HepG2 (cell line): ENCODE results near the gene ZNF22. TPM values are rescaled to one million over a fixed set of nuclear protein-coding genes. Genes with fewer than 3 reads are reported as not detected.

Experiments used
- ASH2L ChIP-seq: fragments of 300-600, 200-600 bp; sonication (generic); IDR thresholded peaks from 2 replicates; pipeline ENCODE4 v1.7.0; 2017; ENCODE audit warnings: low read depth, mild to moderate bottlenecking, moderate library complexity, mixed read lengths, low read length; ENCODE audit not compliant: insufficient read length
- BHLHE40 ChIP-seq: IDR thresholded peaks from 2 replicates; pipeline ENCODE4 v1.6.1; 2011; ENCODE audit warnings: low read length, improper control_type of control experiment
- CENPBD1 ChIP-seq: sonication (generic); formaldehyde crosslinking; IDR thresholded peaks from 2 replicates; pipeline ENCODE4 v1.8.0; 2022; ENCODE audit warnings: missing genetic modification reagents, low read depth, mild to moderate bottlenecking, borderline replicate concordance
- DBP ChIP-seq: sonication (generic); formaldehyde crosslinking; IDR thresholded peaks from 2 replicates; pipeline ENCODE4 v1.4.0; 2020; ENCODE audit warnings: missing genetic modification reagents; ENCODE audit errors: not compliant biosample characterization
- GATAD1 ChIP-seq: IDR thresholded peaks from 2 replicates; pipeline ENCODE4 v1.6.1; 2016; ENCODE audit warnings: missing genetic modification reagents, missing compliant biosample characterization
- GLI4 ChIP-seq: sonication (generic); formaldehyde crosslinking; IDR thresholded peaks from 2 replicates; pipeline ENCODE4 v1.5.1; 2020; ENCODE audit warnings: missing genetic modification reagents, mild to moderate bottlenecking, moderate library complexity, borderline replicate concordance
- GMEB2 ChIP-seq: IDR thresholded peaks from 2 replicates; pipeline ENCODE4 v1.6.1; 2016; ENCODE audit warnings: missing biosample characterization, missing genetic modification reagents, low read depth
- GRHL1 ChIP-seq: sonication (generic); formaldehyde crosslinking; conservative IDR thresholded peaks from 2 replicates; pipeline ENCODE4 v1.8.0; 2022; ENCODE audit warnings: missing genetic modification reagents
- KDM5A ChIP-seq: fragments of 200-600 bp; sonication (generic); IDR thresholded peaks from 2 replicates; pipeline ENCODE4 v1.7.0; 2018; ENCODE audit warnings: antibody characterized with exemption, mild to moderate bottlenecking, low read length, borderline replicate concordance
- KLF15 ChIP-seq: sonication (generic); formaldehyde crosslinking; IDR thresholded peaks from 2 replicates; pipeline ENCODE4 v1.8.1; 2023; ENCODE audit warnings: borderline replicate concordance, mild to moderate bottlenecking, inconsistent platforms, missing genetic modification reagents, mixed read lengths
- KMT2B ChIP-seq: IDR thresholded peaks from 2 replicates; pipeline ENCODE4 v1.6.1; 2016; ENCODE audit warnings: missing genetic modification reagents, missing compliant biosample characterization
- PBX2 ChIP-seq: IDR thresholded peaks from 2 replicates; pipeline ENCODE4 v1.6.1; 2016; ENCODE audit warnings: control low read depth
- RBAK ChIP-seq: sonication (generic); formaldehyde crosslinking; IDR thresholded peaks from 2 replicates; pipeline ENCODE4 v1.5.1; 2020; ENCODE audit warnings: mild to moderate bottlenecking, missing genetic modification reagents
- UBTF ChIP-seq: sonication (generic); formaldehyde crosslinking; IDR thresholded peaks from 2 replicates; pipeline ENCODE4 v1.4.0; 2020; ENCODE audit warnings: mild to moderate bottlenecking, missing genetic modification reagents
- XBP1 ChIP-seq: sonication (generic); formaldehyde crosslinking; IDR thresholded peaks from 2 replicates; pipeline ENCODE4 v1.5.0; 2020; ENCODE audit warnings: missing genetic modification reagents
- ZBTB42 ChIP-seq: sonication (generic); formaldehyde crosslinking; IDR thresholded peaks from 2 replicates; pipeline ENCODE4 v1.5.0; 2020; ENCODE audit warnings: mild to moderate bottlenecking, missing genetic modification reagents
- ZNF136 ChIP-seq: sonication (generic); formaldehyde crosslinking; IDR thresholded peaks from 2 replicates; pipeline ENCODE4 v1.8.1; 2022; ENCODE audit warnings: low read depth, mild to moderate bottlenecking, moderate library complexity, missing genetic modification reagents
- ZNF138 ChIP-seq: sonication (generic); formaldehyde crosslinking; IDR thresholded peaks from 2 replicates; pipeline ENCODE4 v1.5.0; 2020; ENCODE audit warnings: mild to moderate bottlenecking, low read depth, missing genetic modification reagents
- ZNF562 ChIP-seq: sonication (generic); formaldehyde crosslinking; IDR thresholded peaks from 2 replicates; pipeline ENCODE4 v1.8.0; 2022; ENCODE audit warnings: missing genetic modification reagents, borderline replicate concordance
- ZNF598 ChIP-seq: sonication (generic); formaldehyde crosslinking; IDR thresholded peaks from 2 replicates; pipeline ENCODE4 v1.5.1; 2020; ENCODE audit warnings: mild to moderate bottlenecking, missing genetic modification reagents, borderline replicate concordance
- ZNF614 ChIP-seq: IDR thresholded peaks from 2 replicates; pipeline ENCODE4 v1.6.1; 2018; ENCODE audit warnings: missing biosample characterization, missing genetic modification reagents, inconsistent platforms, borderline replicate concordance
- polyA plus RNA-seq, 8 experiments: library from polyadenylated mRNA; depleted of rRNA in 3 of 8; stranded (reverse) in 7 of 8; unstranded in 1 of 8; fragments of >200 nt; fragmentation: Illumina TruSeq in 4 of 8; extraction: Trizol in 4 of 8; gene quantifications; 2 replicates each; pipeline versions ENCODE4 v1.2.1 to v1.2.3, GENCODE V29; 2011 to 2016; ENCODE audit warnings: low read depth in 4 of 8, missing spikeins in 1 of 8, mixed read lengths in 1 of 8; ENCODE audit not compliant: insufficient read depth in 1 of 8
- total RNA-seq, 5 experiments: library from RNA; depleted of rRNA; stranded (reverse); fragments of >200 nt; fragmentation: Illumina TruSeq; extraction: Trizol; gene quantifications; 2 replicates each; pipeline ENCODE4 v1.2.3, GENCODE V29; 2016; ENCODE audit warnings: low read depth in 1 of 5

Gene ZNF22
- total and polyA plus RNA-seq, 2 of the 13 experiments (the other 11 are each of a cell fraction or from before 2014, with no cell fraction given) = 0.40 to 1.3 TPM

GRCh38 chr10:44995914-44996669 is 4.6 kb upstream of the ZNF22 start (continued):
- TF ChIP-seq RBAK (no peak), GATAD1 (CRISPR knock-in tag) (no peak; the same call in 1 of the 2 replicates), ZNF614 (CRISPR knock-in tag) (peak; percentile 29; the same call in 1 of the 2 replicates), DBP (no peak), ZNF562 (no peak), KLF15 (no peak), KMT2B (CRISPR knock-in tag) (no peak), XBP1 (CRISPR knock-in tag) (no peak), GLI4 (CRISPR knock-in tag) (no peak), BHLHE40 (peak; percentile 94), ZBTB42 (0 out of 2 replicates have a peak, but pooled peaks have one; percentile 32), GRHL1 (CRISPR knock-in tag) (no peak), ZNF598 (CRISPR knock-in tag) (no peak), ZNF138 (no peak), UBTF (CRISPR knock-in tag) (peak; percentile 62), CENPBD1 (no peak), GMEB2 (CRISPR knock-in tag) (no peak), ASH2L (peak; percentile 83), PBX2 (CRISPR knock-in tag) (no peak), ZNF136 (no peak), KDM5A (no peak)
